GM12865 (cell line): Measurements from ENCODE around the gene TUBAL3.

Source experiments
- DNase-seq: peaks from one replicate; pipeline ENCODE4 v3.0.0; 2010; ENCODE audit warnings: low read depth
- H3K4me3 ChIP-seq: 2 replicates; pipeline ENCODE4 v1.5.1; 2011; ENCODE audit warnings: mild to moderate bottlenecking, low read depth, low read length, control low read depth
- CTCF ChIP-seq: IDR thresholded peaks from 2 replicates; pipeline ENCODE4 v1.5.1; 2011; ENCODE audit warnings: low read length, control low read depth, low read depth, inconsistent platforms; ENCODE audit not compliant: insufficient read depth; ENCODE audit errors: missing control alignments

The TUBAL3 gene

GRCh38 chr10:5428133-5428532 lies 23.5 kb upstream of the TUBAL3 start:
- no peak for DNase-seq
- TF ChIP-seq CTCF, result no peak

GRCh38 chr10:5424751-5425150 lies 20.1 kb upstream of the TUBAL3 start:
- no peak for DNase-seq
- H3K4me3 ChIP-seq, result no peak overlapping the region
- TF ChIP-seq CTCF, result no peak

More at GRCh38 chr10:5428133-5428532, 23.5 kb upstream of the TUBAL3 start:
- H3K4me3 ChIP-seq, result no peak overlapping the region

DNA sequence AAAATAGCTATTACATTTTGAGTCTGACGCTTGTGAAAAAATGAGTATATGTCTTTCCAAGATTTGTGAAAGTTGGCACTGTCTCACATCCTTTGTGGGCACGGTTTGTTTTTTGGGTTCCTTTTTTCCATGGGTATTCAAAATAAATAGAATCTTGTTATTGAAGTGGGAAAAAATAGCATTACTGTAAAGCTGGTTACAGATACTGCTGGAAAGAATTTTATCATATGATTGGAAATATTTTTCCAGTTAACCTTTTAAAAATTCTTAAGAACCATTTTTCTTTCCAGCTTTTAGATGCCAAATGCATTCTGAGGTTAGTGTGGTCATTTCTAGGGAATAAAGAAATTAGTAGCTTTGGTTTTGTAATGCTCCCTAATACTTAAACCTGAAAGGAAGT lies 19.1 kb upstream of the TUBAL3 start:
- no peak for TF ChIP-seq CTCF
- DNase-seq, result no peak
- H3K4me3 ChIP-seq, result no peak overlapping the region

GRCh38 chr10:5419466-5420094 lies 15.0 kb upstream of the TUBAL3 start:
- no peak overlapping the region for H3K4me3 ChIP-seq
- TF ChIP-seq CTCF, result no peak
- DNase-seq, result no peak

- no peak for TF ChIP-seq CTCF
These were observed 14.0 kb upstream of the TUBAL3 start for GRCh38 chr10:5418584-5418983.

GRCh38 chr10:5416981-5417380 lies 12.4 kb upstream of the TUBAL3 start:
- TF ChIP-seq CTCF, result no peak
- H3K4me3 ChIP-seq, result no peak overlapping the region
- no peak for DNase-seq

More at GRCh38 chr10:5418584-5418983, 14.0 kb upstream of the TUBAL3 start:
- H3K4me3 ChIP-seq, result no peak overlapping the region
- no peak for DNase-seq
